GM12865 (cell line): ENCODE data around the gene FOXP1.

Experiments
- DNase-seq: peaks from one replicate; pipeline ENCODE4 v3.0.0; 2010; ENCODE audit warnings: low read depth
- H3K4me3 ChIP-seq: 2 replicates; pipeline ENCODE4 v1.5.1; 2011; ENCODE audit warnings: mild to moderate bottlenecking, low read depth, low read length, control low read depth
- CTCF ChIP-seq: IDR thresholded peaks from 2 replicates; pipeline ENCODE4 v1.5.1; 2011; ENCODE audit warnings: low read length, control low read depth, low read depth, inconsistent platforms; ENCODE audit not compliant: insufficient read depth; ENCODE audit errors: missing control alignments

FOXP1 gene

GRCh38 chr3:70990723-70991122, 592.8 kb downstream of the FOXP1 start:
- no peak overlapping the region for H3K4me3 ChIP-seq
- TF ChIP-seq CTCF = no peak
- no peak for DNase-seq

GRCh38 chr3:70990185-70990584, 593.3 kb downstream of the FOXP1 start:
- H3K4me3 ChIP-seq = no peak overlapping the region
- no peak for DNase-seq
- TF ChIP-seq CTCF = no peak

- no peak for TF ChIP-seq CTCF
- no peak for DNase-seq
- no peak overlapping the region for H3K4me3 ChIP-seq
These were observed 594.4 kb downstream of the FOXP1 start for GRCh38 chr3:70989174-70989573.

- DNase-seq = no peak
- no peak for TF ChIP-seq CTCF
- H3K4me3 ChIP-seq = no peak overlapping the region
These were observed 595.4 kb downstream of the FOXP1 start for GRCh38 chr3:70988111-70988510.

DNA sequence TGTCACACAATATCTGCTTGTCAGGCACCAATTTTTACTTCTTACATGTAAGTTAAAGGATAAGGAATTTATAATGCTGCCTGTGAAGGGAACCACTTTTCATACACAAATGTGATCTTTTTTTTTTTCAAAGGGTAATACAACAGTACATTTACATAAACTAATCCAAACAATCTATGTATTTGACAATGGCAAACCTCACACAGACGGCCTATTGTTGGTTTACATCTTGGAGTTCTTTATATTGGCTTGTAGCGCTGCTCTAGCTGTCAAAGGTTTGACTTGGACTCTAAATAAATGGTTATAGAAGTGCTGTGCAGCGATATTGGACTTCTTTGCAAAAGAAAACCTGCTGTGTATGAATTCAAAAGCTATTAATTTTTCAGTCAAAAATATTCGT, 598.0 kb downstream of the FOXP1 start:
- no peak overlapping the region for H3K4me3 ChIP-seq
- TF ChIP-seq CTCF = no peak

GRCh38 chr3:70984776-70985482, 598.6 kb downstream of the FOXP1 start:
- no peak for TF ChIP-seq CTCF
- H3K4me3 ChIP-seq = no peak overlapping the region
- no peak for DNase-seq

More for the DNA sequence above, 598.0 kb downstream of the FOXP1 start:
- DNase-seq = no peak

DNA sequence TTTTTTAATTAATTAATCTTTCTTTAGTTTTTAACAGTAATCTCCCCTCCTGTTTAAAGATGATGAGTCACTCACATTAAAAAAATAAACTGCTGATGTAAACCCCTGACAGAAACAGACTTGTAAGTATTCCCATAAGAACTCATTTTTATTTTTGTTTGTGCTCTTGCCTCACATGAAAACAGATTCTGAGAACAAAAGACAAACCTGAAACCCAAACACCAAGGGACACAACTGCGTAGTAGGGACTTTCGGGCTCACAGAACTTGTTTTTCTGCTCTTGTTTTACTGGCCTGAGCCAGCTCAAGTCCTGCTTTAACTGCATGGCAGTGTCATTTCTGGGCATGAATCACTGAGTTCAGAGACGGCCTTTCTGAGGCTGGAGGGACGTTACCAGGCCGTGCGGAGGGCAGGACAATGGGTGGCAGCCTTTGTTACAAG, 600.8 kb downstream of the FOXP1 start:
- H3K4me3 ChIP-seq = no peak overlapping the region
- DNase-seq = peak; percentile 84
- no peak for TF ChIP-seq CTCF
